Osteocyte (in vitro differentiated cells): ENCODE data around the gene IKZF1. TPM values are rescaled to one million over a fixed set of nuclear protein-coding genes. Genes with fewer than 3 reads are reported as not detected.

ENCODE experiments used
- DNase-seq: peaks from one replicate; pipeline ENCODE4 v3.0.0; 2021; ENCODE audit warnings: mixed read lengths; ENCODE audit not compliant: unreplicated experiment; ENCODE audit errors: extremely low spot score
- H3K27ac Mint-ChIP-seq: one replicate; pipeline ENCODE4 v1.8.0; 2021; ENCODE audit warnings: mild to moderate bottlenecking, mixed read lengths; ENCODE audit not compliant: unreplicated experiment
- H3K27me3 Mint-ChIP-seq: one replicate; pipeline ENCODE4 v1.8.0; 2021; ENCODE audit warnings: mixed read lengths; ENCODE audit not compliant: unreplicated experiment
- H3K36me3 Mint-ChIP-seq: one replicate; pipeline ENCODE4 v1.8.0; 2021; ENCODE audit warnings: mixed read lengths; ENCODE audit not compliant: unreplicated experiment
- H3K4me1 Mint-ChIP-seq: one replicate; pipeline ENCODE4 v1.8.0; 2021; ENCODE audit warnings: mixed read lengths; ENCODE audit not compliant: unreplicated experiment
- H3K4me3 Mint-ChIP-seq: one replicate; pipeline ENCODE4 v1.8.0; 2021; ENCODE audit warnings: mild to moderate bottlenecking, moderate library complexity, mixed read lengths; ENCODE audit not compliant: unreplicated experiment
- H3K9me3 Mint-ChIP-seq: one replicate; pipeline ENCODE4 v1.8.0; 2021; ENCODE audit warnings: mixed read lengths; ENCODE audit not compliant: unreplicated experiment
- CTCF ChIP-seq: fragments of 200-600 bp; sonication (generic); IDR thresholded peaks from 2 replicates; pipeline ENCODE4 v1.5.0; 2021; ENCODE audit warnings: antibody characterized with exemption, mild to moderate bottlenecking, moderate library complexity
- total RNA-seq: library from RNA; stranded (reverse); gene quantifications from 2 replicates; pipeline ENCODE4 v1.2.1, GENCODE V29; 2021

IKZF1 gene
- total RNA-seq, 1 donor from 2014 or later: not detected

- Mint-ChIP-seq H3K9me3 (no peaks in the 10 kb centered on the region), H3K27me3 (peaks cover 13% of the 10 kb centered on the region)
Measured at GRCh38 chr7:50405221-50405620, 100.7 kb downstream of the IKZF1 start.

GRCh38 chr7:50406935-50407334 lies 102.4 kb downstream of the IKZF1 start:
- no peak for DNase-seq
- Mint-ChIP-seq H3K4me1 (no peaks in the 10 kb centered on the region), H3K36me3 (no peaks in the 10 kb centered on the region), H3K4me3 (no peak overlapping the region), H3K27ac (no peak overlapping the region), H3K27me3 (peaks cover 13% of the 10 kb centered on the region), H3K9me3 (no peaks in the 10 kb centered on the region)
- no peak for TF ChIP-seq CTCF

More at GRCh38 chr7:50405221-50405620, 100.7 kb downstream of the IKZF1 start:
- no peak overlapping the region for H3K4me3 Mint-ChIP-seq
- no peak for TF ChIP-seq CTCF
- H3K36me3 Mint-ChIP-seq: no peaks in the 10 kb centered on the region
- no peak overlapping the region for H3K27ac Mint-ChIP-seq
- no peaks in the 10 kb centered on the region for H3K4me1 Mint-ChIP-seq
- DNase-seq: no peak

GRCh38 chr7:50409856-50410745 lies 105.6 kb downstream of the IKZF1 start:
- H3K9me3 Mint-ChIP-seq: no peaks in the 10 kb centered on the region
- no peaks in the 10 kb centered on the region for H3K4me1 Mint-ChIP-seq
- no peaks in the 10 kb centered on the region for H3K36me3 Mint-ChIP-seq
- H3K27ac Mint-ChIP-seq: no peak overlapping the region
- H3K27me3 Mint-ChIP-seq: peaks cover 5% of the 10 kb centered on the region
- no peak for DNase-seq
- no peak for TF ChIP-seq CTCF
- no peak overlapping the region for H3K4me3 Mint-ChIP-seq

- no peaks in the 10 kb centered on the region for H3K4me1 Mint-ChIP-seq
- no peak for TF ChIP-seq CTCF
- peaks cover 4% of the 10 kb centered on the region for H3K27me3 Mint-ChIP-seq
- no peak overlapping the region for H3K4me3 Mint-ChIP-seq
- no peaks in the 10 kb centered on the region for H3K9me3 Mint-ChIP-seq
- no peak for DNase-seq
- H3K36me3 Mint-ChIP-seq: no peaks in the 10 kb centered on the region
- no peak overlapping the region for H3K27ac Mint-ChIP-seq
Measured at GRCh38 chr7:50411332-50411731, 106.8 kb downstream of the IKZF1 start.

- H3K36me3 Mint-ChIP-seq: no peaks in the 10 kb centered on the region
- peaks cover 3% of the 10 kb centered on the region for H3K27me3 Mint-ChIP-seq
- no peaks in the 10 kb centered on the region for H3K4me1 Mint-ChIP-seq
- H3K9me3 Mint-ChIP-seq: no peaks in the 10 kb centered on the region
- H3K4me3 Mint-ChIP-seq: no peak overlapping the region
- no peak for DNase-seq
- H3K27ac Mint-ChIP-seq: no peak overlapping the region
- no peak for TF ChIP-seq CTCF
Measured at GRCh38 chr7:50412973-50413372, 108.5 kb downstream of the IKZF1 start.
